Smooth muscle cell (in vitro differentiated cells): ENCODE measurements around the gene SDSL. TPM values are rescaled to one million over a fixed set of nuclear protein-coding genes. Genes with fewer than 3 reads are reported as not detected.

Experiments
- DNase-seq: peaks from one replicate; lab custom pipeline; 2025; ENCODE audit not compliant: unreplicated experiment; lab: John Stamatoyannopoulos, UW
- H2AFZ ChIP-seq: fragments of 200-600 bp; sonication (generic); 2 replicates; pipeline ENCODE4 v1.6.0; 2016; ENCODE audit warnings: antibody characterized with exemption, low read depth, mild to moderate bottlenecking
- H3F3A ChIP-seq: fragments of 200-600 bp; sonication (generic); 2 replicates; pipeline ENCODE4 v1.6.0; 2017; ENCODE audit warnings: antibody characterized with exemption, low read depth
- H3K27ac ChIP-seq: fragments of 200-600 bp; sonication (generic); 2 replicates; pipeline ENCODE4 v1.5.1; 2016; ENCODE audit warnings: low read depth, mild to moderate bottlenecking
- H3K27me3 ChIP-seq: fragments of 200-600 bp; sonication (generic); 2 replicates; pipeline ENCODE4 v1.6.1; 2016; ENCODE audit warnings: low read depth, mild to moderate bottlenecking
- H3K36me3 ChIP-seq: fragments of 200-600 bp; sonication (generic); 2 replicates; pipeline ENCODE4 v1.5.1; 2016; ENCODE audit warnings: low read depth
- H3K4me1 ChIP-seq: fragments of 200-600 bp; sonication (generic); 2 replicates; pipeline ENCODE4 v1.5.1; 2016; ENCODE audit warnings: low read depth
- H3K4me2 ChIP-seq: fragments of 200-600 bp; sonication (generic); 2 replicates; pipeline ENCODE4 v1.6.0; 2016; ENCODE audit warnings: mild to moderate bottlenecking
- H3K4me3 ChIP-seq: fragments of 200-600 bp; sonication (generic); 2 replicates; pipeline ENCODE4 v1.5.1; 2016; ENCODE audit warnings: mild to moderate bottlenecking
- H3K79me2 ChIP-seq: fragments of 200-600 bp; sonication (generic); 2 replicates; pipeline ENCODE4 v1.6.0; 2016; ENCODE audit warnings: low read depth, mild to moderate bottlenecking
- H3K9ac ChIP-seq: fragments of 200-600 bp; sonication (generic); 2 replicates; pipeline ENCODE4 v1.6.0; 2016; ENCODE audit warnings: low read depth
- H3K9me3 ChIP-seq: fragments of 200-600 bp; sonication (generic); replicated peaks from 2 replicates; pipeline ENCODE4 v1.5.1; 2016; ENCODE audit warnings: low read depth
- H4K20me1 ChIP-seq: fragments of 200-600 bp; sonication (generic); 2 replicates; pipeline ENCODE4 v1.6.0; 2016; ENCODE audit warnings: low read depth
- WGBS: methylation state at CpG from one replicate; pipeline ENCODE4 v1.1.7; 2016; ENCODE audit warnings: low lambda C conversion rate; 5-methylcytosine and 5-hydroxymethylcytosine counted together
- polyA plus RNA-seq: library from polyadenylated mRNA; unstranded; fragments of >200 nt; fragmentation: Nextera tagmentation; extraction: Ambion mirVana; gene quantifications from 2 replicates; pipeline ENCODE4 v1.2.1, GENCODE V29; 2016
- total RNA-seq: library from RNA; depleted of rRNA; stranded (reverse); fragments of >200 nt; gene quantifications from 2 replicates; pipeline ENCODE4 v1.2.3, GENCODE V29; 2014
- TF ChIP-seq, protein P1 (sequence below): fragments of 200-600 bp; sonication (generic); IDR thresholded peaks from 2 replicates; pipeline ENCODE4 v1.5.1; 2017; ENCODE audit warnings: borderline replicate concordance, mild to moderate bottlenecking, antibody characterized with exemption; ENCODE audit not compliant: insufficient read depth, poor library complexity, severe bottlenecking

Gene SDSL
- total and polyA plus RNA-seq, 2 experiments from 2014 or later = 3.6 to 6.7 TPM

DNA sequence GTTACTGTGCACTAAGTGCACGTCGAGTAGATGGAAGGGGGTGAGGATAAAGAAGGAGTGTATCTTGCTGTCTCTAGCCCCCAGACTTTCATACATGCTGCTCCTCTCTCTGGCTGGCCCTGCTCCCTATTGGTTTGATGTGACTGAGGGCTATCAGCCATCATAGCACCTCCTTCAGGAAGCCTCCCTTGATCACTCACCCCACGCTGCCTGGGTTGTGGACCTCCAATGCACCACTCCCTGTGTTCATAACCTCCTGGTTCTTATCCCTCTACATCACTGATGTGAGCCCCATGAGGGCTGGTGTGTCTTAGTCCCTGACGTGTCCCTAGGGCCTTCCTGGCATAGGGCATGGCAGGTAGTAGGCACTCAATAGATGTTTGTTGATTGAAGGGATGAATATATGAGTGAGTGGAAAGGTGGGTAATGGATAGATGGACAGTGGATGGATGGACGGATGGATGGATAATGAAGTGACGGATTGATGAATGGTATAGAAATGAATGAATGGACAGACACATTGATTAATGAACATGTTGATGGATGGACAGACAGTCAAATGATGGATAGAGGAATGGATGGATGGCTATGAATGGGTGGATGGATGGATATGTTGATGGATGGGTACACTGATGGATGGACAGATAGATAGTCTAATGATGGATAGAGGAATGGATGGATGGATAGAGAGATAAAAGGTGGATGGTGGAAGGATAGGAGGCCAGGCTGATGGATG lies 15.0 kb downstream of the SDSL start:
- no peaks in the 10 kb centered on the region for H3K4me1 ChIP-seq
- peaks cover 13% of the 10 kb centered on the region for H3K27me3 ChIP-seq
- no peaks in the 10 kb centered on the region for H3K9me3 ChIP-seq
- no peak overlapping the region for H3K9ac ChIP-seq
- WGBS = 83% methylated on average over 6 of the region's 6 CpGs
- H3K4me2 ChIP-seq = no peak overlapping the region
- no peaks in the 10 kb centered on the region for H3K79me2 ChIP-seq
- H3K36me3 ChIP-seq = no peaks in the 10 kb centered on the region
- no peak overlapping the region for H3K27ac ChIP-seq
- no peak overlapping the region for H2AFZ ChIP-seq
- DNase-seq = no peak
- H3K4me3 ChIP-seq = no peak overlapping the region
- H4K20me1 ChIP-seq = no peaks in the 10 kb centered on the region
- H3F3A ChIP-seq = no peaks in the 10 kb centered on the region
- TF ChIP-seq, protein P1, sequence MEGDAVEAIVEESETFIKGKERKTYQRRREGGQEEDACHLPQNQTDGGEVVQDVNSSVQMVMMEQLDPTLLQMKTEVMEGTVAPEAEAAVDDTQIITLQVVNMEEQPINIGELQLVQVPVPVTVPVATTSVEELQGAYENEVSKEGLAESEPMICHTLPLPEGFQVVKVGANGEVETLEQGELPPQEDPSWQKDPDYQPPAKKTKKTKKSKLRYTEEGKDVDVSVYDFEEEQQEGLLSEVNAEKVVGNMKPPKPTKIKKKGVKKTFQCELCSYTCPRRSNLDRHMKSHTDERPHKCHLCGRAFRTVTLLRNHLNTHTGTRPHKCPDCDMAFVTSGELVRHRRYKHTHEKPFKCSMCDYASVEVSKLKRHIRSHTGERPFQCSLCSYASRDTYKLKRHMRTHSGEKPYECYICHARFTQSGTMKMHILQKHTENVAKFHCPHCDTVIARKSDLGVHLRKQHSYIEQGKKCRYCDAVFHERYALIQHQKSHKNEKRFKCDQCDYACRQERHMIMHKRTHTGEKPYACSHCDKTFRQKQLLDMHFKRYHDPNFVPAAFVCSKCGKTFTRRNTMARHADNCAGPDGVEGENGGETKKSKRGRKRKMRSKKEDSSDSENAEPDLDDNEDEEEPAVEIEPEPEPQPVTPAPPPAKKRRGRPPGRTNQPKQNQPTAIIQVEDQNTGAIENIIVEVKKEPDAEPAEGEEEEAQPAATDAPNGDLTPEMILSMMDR = no peak

GRCh38 chr12:113437729-113438100 lies 15.5 kb downstream of the SDSL start:
- no peak overlapping the region for H3K4me2 ChIP-seq
- H3F3A ChIP-seq = no peaks in the 10 kb centered on the region
- no peak overlapping the region for H2AFZ ChIP-seq
- DNase-seq = no peak
- WGBS = 85% methylated on average over 9 of the region's 9 CpGs
- no peaks in the 10 kb centered on the region for H3K9me3 ChIP-seq
- H3K27ac ChIP-seq = no peak overlapping the region
- TF ChIP-seq, protein P1 = no peak
- H3K36me3 ChIP-seq = no peaks in the 10 kb centered on the region
- H3K9ac ChIP-seq = no peak overlapping the region
- H3K4me3 ChIP-seq = no peak overlapping the region
- no peaks in the 10 kb centered on the region for H3K79me2 ChIP-seq
- H4K20me1 ChIP-seq = no peaks in the 10 kb centered on the region
- peaks cover 13% of the 10 kb centered on the region for H3K27me3 ChIP-seq
- no peaks in the 10 kb centered on the region for H3K4me1 ChIP-seq

- H3K9ac ChIP-seq = no peak overlapping the region
- H3K27ac ChIP-seq = no peak overlapping the region
- DNase-seq = no peak
- no peaks in the 10 kb centered on the region for H3K4me1 ChIP-seq
- H3K36me3 ChIP-seq = no peaks in the 10 kb centered on the region
- TF ChIP-seq, protein P1 = no peak
- H3K27me3 ChIP-seq = peaks cover 13% of the 10 kb centered on the region
- H4K20me1 ChIP-seq = no peaks in the 10 kb centered on the region
- no peaks in the 10 kb centered on the region for H3F3A ChIP-seq
- no peak overlapping the region for H3K4me2 ChIP-seq
- 70% methylated on average over 4 of the region's 4 CpGs for WGBS
- H3K79me2 ChIP-seq = no peaks in the 10 kb centered on the region
- no peak overlapping the region for H3K4me3 ChIP-seq
- H3K9me3 ChIP-seq = no peaks in the 10 kb centered on the region
- H2AFZ ChIP-seq = no peak overlapping the region
Observed at GRCh38 chr12:113438523-113439300, 16.5 kb downstream of the SDSL start.
